H9 (cell line): ENCODE results near the gene OTUB2. TPM values are rescaled to one million over a fixed set of nuclear protein-coding genes. Genes with fewer than 3 reads are reported as not detected.

Experiments used
- DNase-seq: peaks from one replicate; pipeline ENCODE4 v3.0.0-alpha.2; 2017
- H2AFZ ChIP-seq: one replicate; pipeline ENCODE4 v1.6.1; 2013; ENCODE audit warnings: mild to moderate bottlenecking, low read length, control low read depth, moderate library complexity
- H2AK5ac ChIP-seq: 2 replicates; pipeline ENCODE4 v1.6.1; 2013; ENCODE audit warnings: low read length, control low read depth, mixed read lengths; ENCODE audit not compliant: insufficient read length
- H2BK120ac ChIP-seq: one replicate; pipeline ENCODE4 v1.6.1; 2013; ENCODE audit warnings: low read depth, mild to moderate bottlenecking, low read length, control low read depth, inconsistent platforms; ENCODE audit not compliant: poor library complexity, severe bottlenecking
- H2BK12ac ChIP-seq: 2 replicates; pipeline ENCODE4 v1.6.1; 2013; ENCODE audit warnings: low read length, control low read depth, mixed read lengths, low read depth; ENCODE audit not compliant: insufficient read length
- H2BK15ac ChIP-seq: 2 replicates; pipeline ENCODE4 v1.6.1; 2013; ENCODE audit warnings: low read depth, low read length, control low read depth
- H2BK20ac ChIP-seq: one replicate; pipeline ENCODE4 v1.6.1; 2013; ENCODE audit warnings: low read depth, mild to moderate bottlenecking, low read length, control low read depth, inconsistent platforms; ENCODE audit not compliant: poor library complexity, severe bottlenecking
- H2BK5ac ChIP-seq: 2 replicates; pipeline ENCODE4 v1.6.1; 2013; ENCODE audit warnings: low read length, control low read depth, mixed read lengths; ENCODE audit not compliant: insufficient read length
- H3K14ac ChIP-seq: 2 replicates; pipeline ENCODE4 v1.6.1; 2013; ENCODE audit warnings: low read length, control low read depth; ENCODE audit not compliant: insufficient read depth
- H3K18ac ChIP-seq: 2 replicates; pipeline ENCODE4 v1.6.1; 2013; ENCODE audit warnings: low read depth, mild to moderate bottlenecking, mixed read lengths, low read length, control low read depth; ENCODE audit not compliant: insufficient read length
- H3K23ac ChIP-seq: 2 replicates; pipeline ENCODE4 v1.6.1; 2013; ENCODE audit warnings: low read length, control low read depth, mixed read lengths, low read depth; ENCODE audit not compliant: insufficient read length
- H3K23me2 ChIP-seq: 2 replicates; pipeline ENCODE4 v1.6.1; 2013; ENCODE audit warnings: low read depth, mild to moderate bottlenecking, mixed read lengths, low read length, control low read depth; ENCODE audit not compliant: insufficient read length, poor library complexity, severe bottlenecking
- H3K27ac ChIP-seq: 2 replicates; pipeline ENCODE4 v1.5.1; 2013; ENCODE audit warnings: low read length, control low read depth, mixed read lengths, low read depth; ENCODE audit not compliant: insufficient read length
- H3K27me3 ChIP-seq: 2 replicates; pipeline ENCODE4 v1.6.1; 2013; ENCODE audit warnings: low read length, control low read depth, inconsistent platforms; ENCODE audit not compliant: insufficient read depth
- H3K4ac ChIP-seq: 2 replicates; pipeline ENCODE4 v1.6.1; 2013; ENCODE audit warnings: low read depth, mild to moderate bottlenecking, control low read depth, inconsistent platforms, low read length, moderate library complexity
- H3K4me1 ChIP-seq: 2 replicates; pipeline ENCODE4 v1.6.1; 2013; ENCODE audit warnings: low read length, control low read depth, inconsistent platforms; ENCODE audit not compliant: insufficient read depth
- H3K4me2 ChIP-seq: 2 replicates; pipeline ENCODE4 v1.6.1; 2013; ENCODE audit warnings: low read length, control low read depth, mixed read lengths; ENCODE audit not compliant: insufficient read length, insufficient read depth
- H3K56ac ChIP-seq: 2 replicates; pipeline ENCODE4 v1.6.1; 2013; ENCODE audit warnings: low read depth, mild to moderate bottlenecking, mixed read lengths, low read length, control low read depth; ENCODE audit not compliant: insufficient read length
- H3K79me1 ChIP-seq: 2 replicates; pipeline ENCODE4 v1.6.1; 2013; ENCODE audit warnings: low read depth, mild to moderate bottlenecking, moderate library complexity, low read length, control low read depth, inconsistent platforms; ENCODE audit not compliant: insufficient read depth, poor library complexity, severe bottlenecking
- H3K79me2 ChIP-seq: 2 replicates; pipeline ENCODE4 v1.6.1; 2013; ENCODE audit warnings: low read length, control low read depth, inconsistent platforms; ENCODE audit not compliant: insufficient read depth
- H3K9ac ChIP-seq: 2 replicates; pipeline ENCODE4 v1.6.1; 2013; ENCODE audit warnings: low read length, control low read depth, mixed read lengths; ENCODE audit not compliant: insufficient read length; ENCODE audit errors: extremely low read depth
- H3K9me3 ChIP-seq: one replicate; pipeline ENCODE4 v1.6.1; 2013; ENCODE audit warnings: low read depth, low read length, inconsistent platforms; ENCODE audit not compliant: control insufficient read depth
- H3T11ph ChIP-seq: one replicate; pipeline ENCODE4 v1.6.1; 2013; ENCODE audit warnings: mild to moderate bottlenecking, low read length, control low read depth, inconsistent platforms
- H4K20me1 ChIP-seq: one replicate; pipeline ENCODE4 v1.6.1; 2013; ENCODE audit not compliant: control insufficient read depth, insufficient read length, insufficient read depth
- H4K5ac ChIP-seq: 2 replicates; pipeline ENCODE4 v1.6.1; 2013; ENCODE audit warnings: low read depth, mild to moderate bottlenecking, mixed read lengths, low read length, control low read depth; ENCODE audit not compliant: insufficient read length
- H4K8ac ChIP-seq: replicated peaks from 2 replicates; pipeline ENCODE4 v1.6.1; 2013; ENCODE audit warnings: low read length, control low read depth, mixed read lengths, low read depth; ENCODE audit not compliant: insufficient read length
- H4K91ac ChIP-seq: 2 replicates; pipeline ENCODE4 v1.6.1; 2013; ENCODE audit warnings: low read depth, mild to moderate bottlenecking, moderate library complexity, mixed read lengths, low read length, control low read depth; ENCODE audit not compliant: insufficient read length
- H3K27ac Mint-ChIP-seq, 3 experiments: 2 replicates in 2 of 3; 3 replicates in 1 of 3; pipeline ENCODE4 v1.8.0; 2020 to 2021; ENCODE audit warnings: mixed read lengths in 3 of 3, mild to moderate bottlenecking in 1 of 3, moderate library complexity in 1 of 3
- H3K27me3 Mint-ChIP-seq: 2 replicates; pipeline ENCODE4 v1.8.0; 2021; ENCODE audit warnings: low read depth, mild to moderate bottlenecking, moderate library complexity, mixed read lengths
- H3K36me3 Mint-ChIP-seq, 3 experiments: 2 replicates in 2 of 3; 3 replicates in 1 of 3; pipeline ENCODE4 v1.8.0; 2020 to 2021; ENCODE audit warnings: low read depth in 3 of 3, mixed read lengths in 3 of 3; ENCODE audit not compliant: insufficient read depth in 1 of 3
- H3K4me1 Mint-ChIP-seq, 2 experiments: 2 replicates each; pipeline ENCODE4 v1.8.0; 2020; ENCODE audit warnings: mixed read lengths in 2 of 2
- H3K4me3 Mint-ChIP-seq, 2 experiments: 2 replicates in 1 of 2; 3 replicates in 1 of 2; pipeline ENCODE4 v1.8.0; 2020 to 2021; ENCODE audit warnings: mild to moderate bottlenecking in 2 of 2, mixed read lengths in 2 of 2, moderate library complexity in 1 of 2
- H3K9me3 Mint-ChIP-seq, 2 experiments: 2 replicates in 1 of 2; 3 replicates in 1 of 2; pipeline ENCODE4 v1.8.0; 2020; ENCODE audit warnings: mild to moderate bottlenecking in 2 of 2, mixed read lengths in 2 of 2, moderate library complexity in 1 of 2
- WGBS: extraction: QIAGEN DNeasy Blood & Tissue Kit; methylation state at CpG from one replicate; pipeline ENCODE4 v1.1.7; 2013; ENCODE audit warnings: missing lambda C conversion rate, low lambda C conversion rate, mixed read lengths; ENCODE audit not compliant: insufficient read length; ENCODE audit errors: extremely low coverage; 5-methylcytosine and 5-hydroxymethylcytosine counted together
- total RNA-seq: library from RNA; stranded (reverse); gene quantifications from 2 replicates; pipeline ENCODE4 v1.2.1, GENCODE V29; 2021
- TF ChIP-seq, protein P1 (sequence below): fragments of 200-600 bp; sonication (generic); conservative IDR thresholded peaks from 3 replicates; pipeline ENCODE4 v1.8.0; 2021; ENCODE audit warnings: antibody characterized with exemption, mild to moderate bottlenecking

Gene OTUB2
- total RNA-seq, 1 experiment from 2014 or later = 3.6 TPM

DNA sequence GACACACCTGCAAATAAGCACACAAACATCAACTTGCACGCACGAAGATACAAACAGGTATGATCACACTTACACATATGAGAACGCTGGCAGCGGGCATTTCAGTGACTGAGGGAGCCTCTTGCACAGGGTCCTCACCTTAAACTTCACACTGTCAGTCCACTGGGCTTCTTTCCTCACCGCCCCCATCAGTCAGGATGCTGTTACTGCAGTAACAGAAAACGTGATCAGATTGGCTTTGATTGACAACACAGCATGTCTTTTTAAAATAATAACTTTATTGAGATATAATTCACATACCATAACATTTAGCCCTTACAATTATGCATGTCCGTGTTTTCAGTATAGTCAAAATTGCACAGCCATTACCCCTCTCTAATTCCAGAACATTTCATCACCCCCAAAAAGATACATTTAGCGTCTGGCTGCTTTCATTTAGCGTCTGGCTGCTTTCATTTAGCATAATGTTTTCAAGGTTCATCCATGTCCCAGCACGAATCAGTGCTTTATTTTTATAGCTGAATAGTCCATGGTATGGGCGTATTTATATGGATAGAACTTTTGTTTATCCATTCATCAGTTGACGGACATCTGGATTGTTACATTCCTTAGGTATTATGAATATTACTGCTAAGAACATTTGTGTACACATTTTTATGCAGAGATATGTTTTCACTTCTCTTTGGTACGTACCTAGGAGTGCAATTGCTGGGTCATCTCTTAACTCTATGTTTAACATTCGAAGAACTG lies 20.6 kb upstream of the OTUB2 start:
- H3K56ac ChIP-seq = no peak overlapping the region
- H3K27me3 ChIP-seq = no peaks in the 10 kb centered on the region
- H3K9ac ChIP-seq = no peak overlapping the region
- Mint-ChIP-seq H3K27me3 (peaks cover 5% of the 10 kb centered on the region), H3K36me3 (no peaks in the 10 kb centered on the region), H3K27ac (no peak overlapping the region), H3K4me3 (no peak overlapping the region), H3K9me3 (no peaks in the 10 kb centered on the region), H3K4me1 (peaks cover 7 to 17% of the 10 kb centered on the region in 2 experiments)
- H3T11ph ChIP-seq = no peak overlapping the region
- H3K23me2 ChIP-seq = no peaks in the 10 kb centered on the region
- H3K4ac ChIP-seq = no peak overlapping the region
- no CpG with 5 or more reads among the region's 14 CpGs for WGBS
- H3K4me2 ChIP-seq = no peak overlapping the region
- H4K5ac ChIP-seq = no peak overlapping the region
- no peaks in the 10 kb centered on the region for H4K20me1 ChIP-seq
- no peak overlapping the region for H4K91ac ChIP-seq
- H3K4me1 ChIP-seq = no peaks in the 10 kb centered on the region
- no peak overlapping the region for H2BK20ac ChIP-seq
- no peaks in the 10 kb centered on the region for H3K79me1 ChIP-seq
- no peak overlapping the region for H4K8ac ChIP-seq
- no peak overlapping the region for H3K14ac ChIP-seq
- H2AK5ac ChIP-seq = no peak overlapping the region
- no peak overlapping the region for H2AFZ ChIP-seq
- DNase-seq = no peak
- no peak overlapping the region for H2BK5ac ChIP-seq
- no peaks in the 10 kb centered on the region for H3K79me2 ChIP-seq
- H3K23ac ChIP-seq = no peak overlapping the region
- TF ChIP-seq, protein P1, sequence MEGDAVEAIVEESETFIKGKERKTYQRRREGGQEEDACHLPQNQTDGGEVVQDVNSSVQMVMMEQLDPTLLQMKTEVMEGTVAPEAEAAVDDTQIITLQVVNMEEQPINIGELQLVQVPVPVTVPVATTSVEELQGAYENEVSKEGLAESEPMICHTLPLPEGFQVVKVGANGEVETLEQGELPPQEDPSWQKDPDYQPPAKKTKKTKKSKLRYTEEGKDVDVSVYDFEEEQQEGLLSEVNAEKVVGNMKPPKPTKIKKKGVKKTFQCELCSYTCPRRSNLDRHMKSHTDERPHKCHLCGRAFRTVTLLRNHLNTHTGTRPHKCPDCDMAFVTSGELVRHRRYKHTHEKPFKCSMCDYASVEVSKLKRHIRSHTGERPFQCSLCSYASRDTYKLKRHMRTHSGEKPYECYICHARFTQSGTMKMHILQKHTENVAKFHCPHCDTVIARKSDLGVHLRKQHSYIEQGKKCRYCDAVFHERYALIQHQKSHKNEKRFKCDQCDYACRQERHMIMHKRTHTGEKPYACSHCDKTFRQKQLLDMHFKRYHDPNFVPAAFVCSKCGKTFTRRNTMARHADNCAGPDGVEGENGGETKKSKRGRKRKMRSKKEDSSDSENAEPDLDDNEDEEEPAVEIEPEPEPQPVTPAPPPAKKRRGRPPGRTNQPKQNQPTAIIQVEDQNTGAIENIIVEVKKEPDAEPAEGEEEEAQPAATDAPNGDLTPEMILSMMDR = peak; percentile 65
- H2BK120ac ChIP-seq = no peak overlapping the region
- no peak overlapping the region for H2BK15ac ChIP-seq
- H2BK12ac ChIP-seq = no peak overlapping the region
- H3K27ac ChIP-seq = no peak overlapping the region
- no peaks in the 10 kb centered on the region for H3K9me3 ChIP-seq
- H3K18ac ChIP-seq = no peak overlapping the region
